GM23248 (cell line): ENCODE measurements around the gene KIF24.

Experiments used
- EZH2 ChIP-seq: fragments of 200-600 bp; sonication (generic); IDR thresholded peaks from 2 replicates; pipeline ENCODE4 v1.6.1; 2018; ENCODE audit warnings: antibody characterized with exemption, mild to moderate bottlenecking; ENCODE audit not compliant: insufficient read depth, poor library complexity, severe bottlenecking
- EZH2phosphoT487 ChIP-seq: fragments of 200-600 bp; sonication (generic); IDR thresholded peaks from 2 replicates; pipeline ENCODE4 v1.6.1; 2018; ENCODE audit warnings: antibody characterized with exemption, moderate library complexity, mild to moderate bottlenecking, low read depth; ENCODE audit not compliant: insufficient read depth

GRCh38 chr9:34321451-34321850 is 7.6 kb downstream of the KIF24 start:
- TF ChIP-seq EZH2 (no peak), EZH2phosphoT487 (no peak)
